ENCODE measurements around the gene LSS. TPM values are rescaled to one million over a fixed set of nuclear protein-coding genes. Genes with fewer than 3 reads are reported as not detected.
"Not testable (repeated sequence)": the region's sequence is repeated elsewhere in the genome, so short reads cannot be mapped to it uniquely, and the experiment has no call there.

Gene LSS
- total and polyA plus RNA-seq, 4 donors = 9.3 to 85.2 (median 56.1) TPM

DNA sequence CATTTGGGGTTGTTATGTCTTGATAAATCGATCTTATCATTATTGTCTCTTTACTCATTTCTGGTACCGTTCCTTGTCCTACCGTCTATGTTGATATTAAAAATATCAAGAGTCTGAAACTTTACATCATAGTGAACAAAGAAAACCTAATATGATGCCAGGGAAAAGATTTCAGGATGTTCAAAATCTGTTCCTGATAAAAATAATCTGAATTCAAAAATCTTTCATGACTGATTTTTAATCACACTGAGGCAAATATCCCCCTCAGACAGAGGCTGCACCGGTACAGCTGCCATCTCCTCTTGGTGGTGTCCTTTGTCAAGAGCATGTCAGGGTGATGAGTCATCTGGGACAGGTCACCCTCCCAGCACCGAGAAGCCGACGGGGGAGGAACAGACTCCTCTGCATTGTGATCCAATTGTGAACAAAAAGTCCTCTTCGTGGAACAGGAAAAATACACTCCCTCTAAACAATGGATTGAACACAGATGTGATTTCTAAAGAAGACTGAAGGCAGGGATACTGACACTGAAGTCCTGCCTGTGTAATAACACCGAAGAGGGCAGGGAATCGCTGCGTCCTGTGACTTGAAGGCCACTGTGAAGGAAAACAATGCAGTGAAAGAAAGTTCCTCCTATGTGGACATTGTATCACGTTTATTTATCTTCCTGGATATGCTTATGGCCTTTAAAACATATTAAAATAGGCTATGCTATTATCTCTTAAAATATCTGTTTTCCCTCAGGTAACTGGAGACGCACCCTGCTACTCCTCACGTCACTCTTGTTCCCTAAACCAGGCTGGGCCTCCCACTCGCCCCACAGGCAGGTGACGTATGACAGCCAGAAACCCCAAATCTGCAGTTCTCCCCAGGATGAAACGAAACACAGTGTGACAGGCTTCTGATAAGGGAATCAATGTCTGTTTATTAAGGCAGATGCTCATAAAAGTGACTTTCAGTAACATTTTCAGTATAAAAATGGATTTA is 40.1 kb downstream of the LSS start:
- intact Hi-C loops (cut with DNase I) = no loop called here
- Histone ChIP-seq H3K4me1 (ENCODE audit: control insufficient read depth in 1 of 2, insufficient read depth in 2 of 2, low read length in 2 of 2) (no peaks in the 10 kb centered on the region), H3K4me3 (ENCODE audit: low read length in 2 of 2) (no peak overlapping the region), H3K27me3 (ENCODE audit: control insufficient read depth in 1 of 2, insufficient read depth in 2 of 2, low read length in 1 of 2) (no peaks in the 10 kb centered on the region), H3K27ac (ENCODE audit: low read depth in 1 of 2, low read length in 2 of 2) (no peak overlapping the region), H3K9me3 (ENCODE audit: control insufficient read depth, low read length) (no peaks in the 10 kb centered on the region), H3K36me3 (ENCODE audit: control insufficient read depth in 1 of 2, insufficient read depth in 2 of 2, low read length in 1 of 2) (no peaks in the 10 kb centered on the region)
- ATAC-seq (ENCODE audit: low FRiP score) (no peak), DNase-seq (peak; percentile 21 to 60)
- 55 to 59% methylated on average over 17 of the region's 17 CpGs for WGBS, 2 donors

DNA sequence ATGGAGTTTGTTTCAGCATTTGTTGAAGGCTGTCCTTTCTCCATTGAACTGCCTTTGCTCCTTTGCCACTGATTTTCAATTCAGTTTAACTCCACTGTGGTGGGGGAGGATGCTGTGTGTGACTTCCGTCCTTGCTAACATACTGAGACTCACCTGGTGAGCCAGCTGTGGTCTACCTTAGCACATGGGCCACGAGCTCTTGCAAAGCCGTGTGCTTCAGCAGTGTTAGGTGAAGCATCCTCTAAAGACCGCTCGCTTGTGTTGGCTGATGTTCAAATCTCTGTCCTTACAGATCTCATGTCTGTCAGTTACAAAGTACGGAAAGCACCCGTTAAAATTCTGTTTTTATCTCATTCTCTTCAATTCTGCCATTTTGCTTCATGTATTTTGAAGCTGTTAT is 40.8 kb downstream of the LSS start:
- 82 to 86% methylated on average over 7 of the region's 7 CpGs for WGBS, 2 donors
- Histone ChIP-seq H3K36me3 (ENCODE audit: control insufficient read depth in 1 of 2, insufficient read depth in 2 of 2, low read length in 1 of 2) (no peaks in the 10 kb centered on the region), H3K4me3 (ENCODE audit: low read length in 2 of 2) (no peak overlapping the region), H3K4me1 (ENCODE audit: control insufficient read depth in 1 of 2, insufficient read depth in 2 of 2, low read length in 2 of 2) (no peaks in the 10 kb centered on the region), H3K27ac (ENCODE audit: low read depth in 1 of 2, low read length in 2 of 2) (no peak overlapping the region), H3K9me3 (ENCODE audit: control insufficient read depth, low read length) (no peaks in the 10 kb centered on the region), H3K27me3 (ENCODE audit: control insufficient read depth in 1 of 2, insufficient read depth in 2 of 2, low read length in 1 of 2) (no peaks in the 10 kb centered on the region)
- intact Hi-C loops (cut with DNase I) = no loop called here
- ATAC-seq (ENCODE audit: low FRiP score) (no peak), DNase-seq (peak in 1 of 2 donors; percentile 6)

DNA sequence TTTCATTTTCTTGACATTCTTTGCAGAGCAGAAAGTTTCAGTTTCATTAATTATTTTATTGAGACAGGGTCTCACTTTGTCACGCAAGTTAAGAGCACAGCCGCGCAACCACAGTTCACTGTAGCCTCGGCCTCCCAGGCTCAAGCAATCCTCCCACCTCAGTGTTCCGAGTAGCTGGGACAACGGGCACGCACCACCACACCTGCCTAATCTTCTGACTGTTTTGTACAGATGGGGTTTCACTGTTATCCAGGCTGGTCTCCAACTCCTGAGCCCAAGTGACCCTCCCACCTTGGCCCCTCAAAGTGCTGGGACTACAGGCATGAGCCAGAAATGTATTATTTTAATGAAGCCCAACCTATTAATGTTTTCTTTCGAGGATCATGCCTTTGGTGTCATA is 41.3 kb downstream of the LSS start:
- intact Hi-C loops (cut with DNase I) = no loop called here
- no peak for ATAC-seq (ENCODE audit: low FRiP score)
- WGBS, 2 donors = 93 to 94% methylated on average over 8 of the region's 8 CpGs
- Histone ChIP-seq H3K9me3 (ENCODE audit: control insufficient read depth, low read length) (no peaks in the 10 kb centered on the region), H3K36me3 (ENCODE audit: control insufficient read depth in 1 of 2, insufficient read depth in 2 of 2, low read length in 1 of 2) (no peaks in the 10 kb centered on the region), H3K4me1 (ENCODE audit: control insufficient read depth in 1 of 2, insufficient read depth in 2 of 2, low read length in 2 of 2) (no peaks in the 10 kb centered on the region), H3K27ac (ENCODE audit: low read depth in 1 of 2, low read length in 2 of 2) (no peak overlapping the region), H3K27me3 (ENCODE audit: control insufficient read depth in 1 of 2, insufficient read depth in 2 of 2, low read length in 1 of 2) (no peaks in the 10 kb centered on the region), H3K4me3 (ENCODE audit: low read length in 2 of 2) (no peak overlapping the region)
- peak; percentile 38 to 42 for DNase-seq

DNA sequence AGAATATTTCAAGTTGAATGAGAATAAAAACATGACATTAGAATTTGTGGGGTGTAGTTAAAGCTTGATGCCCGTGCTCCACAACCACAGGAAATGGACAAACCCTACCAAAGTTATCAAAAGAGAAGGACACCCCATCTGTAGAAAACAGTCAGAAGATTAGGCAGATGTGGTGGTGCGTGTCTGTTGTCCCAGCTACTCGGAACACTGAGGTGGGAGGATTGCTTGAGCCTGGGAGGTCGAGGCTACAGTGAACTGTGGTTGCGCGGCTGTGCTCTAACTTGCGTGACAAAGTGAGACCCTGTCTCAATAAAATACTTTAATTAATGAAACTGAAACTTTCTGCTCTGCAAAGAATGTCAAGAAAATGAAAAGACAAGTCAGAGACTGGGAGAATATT is 42.9 kb downstream of the LSS start:
- Histone ChIP-seq H3K27me3 (ENCODE audit: control insufficient read depth in 1 of 2, insufficient read depth in 2 of 2, low read length in 1 of 2) (no peaks in the 10 kb centered on the region), H3K27ac (ENCODE audit: low read depth in 1 of 2, low read length in 2 of 2) (no peak overlapping the region), H3K36me3 (ENCODE audit: control insufficient read depth in 1 of 2, insufficient read depth in 2 of 2, low read length in 1 of 2) (no peaks in the 10 kb centered on the region), H3K4me1 (ENCODE audit: control insufficient read depth in 1 of 2, insufficient read depth in 2 of 2, low read length in 2 of 2) (no peaks in the 10 kb centered on the region), H3K4me3 (ENCODE audit: low read length in 2 of 2) (no peak overlapping the region), H3K9me3 (ENCODE audit: control insufficient read depth, low read length) (no peaks in the 10 kb centered on the region)
- peak; percentile 24 to 44 for DNase-seq
- WGBS, 2 donors = 81 to 82% methylated on average over 7 of the region's 7 CpGs
- no peak for ATAC-seq (ENCODE audit: low FRiP score)
- intact Hi-C loops (cut with DNase I) = no loop called here

DNA sequence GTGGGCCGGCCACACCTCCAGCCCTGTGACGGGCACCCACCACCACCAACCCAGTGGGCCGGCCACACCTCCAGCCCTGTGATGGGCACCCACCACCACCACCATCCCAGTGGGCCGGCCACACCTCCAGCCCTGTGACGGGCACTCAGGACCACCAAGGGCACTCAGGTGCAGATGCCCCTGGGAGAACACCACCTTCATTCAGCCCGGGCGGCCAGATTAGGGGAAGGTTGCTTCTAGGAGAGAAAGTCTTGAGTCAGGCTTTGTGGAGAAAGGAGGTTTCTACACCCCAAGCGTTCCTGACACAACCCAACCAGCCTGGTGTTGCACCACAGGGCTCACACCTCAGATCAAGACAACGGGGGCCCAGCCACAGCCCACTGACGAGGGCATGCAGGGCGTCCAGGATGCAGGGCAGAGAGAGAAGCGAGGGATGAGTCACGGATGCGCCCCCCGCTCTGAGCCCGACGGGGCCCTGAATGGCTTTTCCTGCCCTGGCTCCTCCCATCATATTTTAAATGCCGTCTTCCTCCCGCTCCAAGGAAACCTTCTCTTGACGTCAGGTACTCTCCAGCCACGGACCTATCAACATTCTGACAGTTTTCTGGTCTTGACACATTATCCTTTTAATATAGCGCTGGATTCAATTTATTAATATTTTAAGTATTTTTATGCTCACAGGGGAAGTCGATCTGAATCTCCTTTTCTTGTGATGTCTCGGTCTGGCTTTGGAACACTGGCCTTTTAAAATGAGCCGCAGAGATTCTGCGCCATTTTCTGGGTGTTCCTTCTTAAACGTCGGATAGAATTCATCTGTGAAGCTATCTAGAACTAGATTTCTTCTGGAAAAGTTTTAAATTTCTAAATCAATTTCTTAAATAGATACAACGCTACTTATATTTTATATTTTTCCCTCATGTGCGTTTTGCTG is 43.7 kb downstream of the LSS start:
- H3K27ac ChIP-seq (ENCODE audit: low read depth in 1 of 2, low read length in 2 of 2) = no peak overlapping the region
- no peaks in the 10 kb centered on the region for H3K27me3 ChIP-seq (ENCODE audit: control insufficient read depth in 1 of 2, insufficient read depth in 2 of 2, low read length in 1 of 2)
- ATAC-seq (ENCODE audit: low FRiP score) (peak; percentile 69), DNase-seq (peak; percentile 91 to 93)
- H3K4me1 ChIP-seq (ENCODE audit: control insufficient read depth in 1 of 2, insufficient read depth in 2 of 2, low read length in 2 of 2) = no peaks in the 10 kb centered on the region
- WGBS, 2 donors = 14 to 46% methylated on average over 29 to 30 of the region's 30 CpGs
- no peaks in the 10 kb centered on the region for H3K9me3 ChIP-seq (ENCODE audit: control insufficient read depth, low read length)
- peak overlapping the region in 1 of 2 donors; percentile 37 for H3K4me3 ChIP-seq (ENCODE audit: low read length in 2 of 2)
- H3K36me3 ChIP-seq (ENCODE audit: control insufficient read depth in 1 of 2, insufficient read depth in 2 of 2, low read length in 1 of 2) = no peaks in the 10 kb centered on the region
- intact Hi-C loops (cut with DNase I) = loop anchor here in 1 of 2 donors (5.0 kb wide), 1 partner anchor 137 kb away; the partner anchor contains the start of genes C21orf58 and PCNT

DNA sequence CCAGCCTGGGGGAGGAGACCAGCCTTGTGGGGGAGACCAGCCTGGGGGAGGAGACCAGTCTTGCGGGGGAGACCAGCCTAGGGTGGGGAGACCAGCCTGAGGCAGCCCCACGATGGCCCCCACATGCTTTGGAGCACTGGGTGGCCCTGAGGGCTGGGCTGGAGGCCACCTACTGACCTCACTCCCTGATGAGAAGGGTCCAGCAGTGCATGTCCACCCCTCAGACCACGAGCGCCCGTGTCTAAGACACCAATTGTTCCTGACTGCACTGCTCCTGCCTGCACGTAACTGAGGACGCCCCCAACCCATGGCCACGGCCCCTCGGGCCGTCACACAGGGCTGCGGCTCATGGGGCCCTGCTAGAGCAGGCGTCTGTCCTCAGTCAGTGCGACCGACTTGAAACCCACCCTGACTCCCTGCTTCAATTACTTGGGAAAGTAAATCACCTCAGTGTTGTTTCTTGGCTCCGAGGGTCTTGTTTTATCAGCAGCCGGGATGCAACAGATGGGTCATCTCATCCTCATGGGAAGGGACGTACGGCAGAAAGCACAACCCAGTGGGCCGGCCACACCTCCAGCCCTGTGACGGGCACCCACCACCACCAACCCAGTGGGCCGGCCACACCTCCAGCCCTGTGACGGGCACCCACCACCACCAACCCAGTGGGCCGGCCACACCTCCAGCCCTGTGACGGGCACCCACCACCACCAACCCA is 44.5 kb downstream of the LSS start, which contains the start of gene SPATC1L:
SPATC1L (minus strand) TSS at position 550 of the 715 bp plus-strand sequence. CDS start 1,643 bp downstream, outside the sequence.
- Histone ChIP-seq H3K36me3 (ENCODE audit: control insufficient read depth in 1 of 2, insufficient read depth in 2 of 2, low read length in 1 of 2) (no peaks in the 10 kb centered on the region), H3K4me3 (ENCODE audit: low read length in 2 of 2) (peak within 1 kb of the TSS in 1 of 2 donors; percentile 55), H3K4me1 (ENCODE audit: control insufficient read depth in 1 of 2, insufficient read depth in 2 of 2, low read length in 2 of 2) (no peaks in the 10 kb centered on the region), H3K27me3 (ENCODE audit: control insufficient read depth in 1 of 2, insufficient read depth in 2 of 2, low read length in 1 of 2) (no peaks in the 10 kb centered on the region), H3K27ac (ENCODE audit: low read depth in 1 of 2, low read length in 2 of 2) (no peak within 1 kb of the TSS), H3K9me3 (ENCODE audit: control insufficient read depth, low read length) (no peaks in the 10 kb centered on the region)
- DNase-seq = peak; percentile 82 to 84
- peak; percentile 63 for ATAC-seq (ENCODE audit: low FRiP score)
- intact Hi-C loops (cut with DNase I) = loop anchor here in 1 of 2 donors (5.0 kb wide), 1 partner anchor 138 kb away; the partner anchor contains the start of genes C21orf58 and PCNT
- 7 to 24% methylated on average over 20 to 22 of the region's 24 CpGs for WGBS, 2 donors

DNA sequence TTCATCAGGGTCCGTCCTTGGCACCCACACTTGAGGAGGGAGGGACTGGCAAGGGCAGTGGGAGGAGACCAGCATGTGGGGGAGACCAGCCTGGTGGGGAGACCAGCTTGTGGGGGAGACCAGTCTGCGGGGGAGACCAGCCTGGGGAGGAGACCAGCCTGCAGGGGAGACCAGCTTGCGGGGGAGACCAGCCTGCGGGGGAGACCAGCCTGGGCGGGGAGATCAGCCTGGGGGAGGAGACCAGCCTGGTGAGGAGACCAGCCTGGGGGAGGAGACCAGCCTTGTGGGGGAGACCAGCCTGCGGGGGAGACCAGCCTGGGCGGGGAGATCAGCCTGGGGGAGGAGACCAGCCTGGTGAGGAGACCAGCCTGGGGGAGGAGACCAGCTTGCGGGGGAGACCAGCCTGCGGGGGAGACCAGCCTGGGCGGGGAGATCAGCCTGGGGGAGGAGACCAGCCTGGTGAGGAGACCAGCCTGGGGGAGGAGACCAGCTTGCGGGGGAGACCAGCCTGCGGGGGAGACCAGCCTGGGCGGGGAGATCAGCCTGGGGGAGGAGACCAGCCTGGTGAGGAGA is 45.2 kb downstream of the LSS start:
- ATAC-seq (ENCODE audit: low FRiP score); H3K4me1 ChIP-seq (ENCODE audit: control insufficient read depth in 1 of 2, insufficient read depth in 2 of 2, low read length in 2 of 2); H3K27ac ChIP-seq (ENCODE audit: low read depth in 1 of 2, low read length in 2 of 2); H3K36me3 ChIP-seq (ENCODE audit: control insufficient read depth in 1 of 2, insufficient read depth in 2 of 2, low read length in 1 of 2); H3K9me3 ChIP-seq (ENCODE audit: control insufficient read depth, low read length); H3K27me3 ChIP-seq (ENCODE audit: control insufficient read depth in 1 of 2, insufficient read depth in 2 of 2, low read length in 1 of 2); H3K4me3 ChIP-seq (ENCODE audit: low read length in 2 of 2): not testable (repeated sequence)
- peak in 1 of 2 donors; percentile 59 for DNase-seq
- intact Hi-C loops (cut with DNase I) = loop anchor here in 1 of 2 donors (5.0 kb wide), 1 partner anchor 139 kb away; the partner anchor contains the start of genes C21orf58 and PCNT
- WGBS, 2 donors = 47 to 50% methylated on average over 6 to 7 of the region's 13 CpGs

All from aorta (tissue), 5 donors.